AG04450 (cell line): ENCODE data around the gene IL1RN. TPM values are rescaled to one million over a fixed set of nuclear protein-coding genes. Genes with fewer than 3 reads are reported as not detected.
"Not testable (repeated sequence)": the region's sequence is repeated elsewhere in the genome, so short reads cannot be mapped to it uniquely, and the experiment has no call there.

Experiments
- CTCF ChIA-PET: fragments of 300-600, 350-600 bp; formaldehyde crosslinking; extraction: SDS; loops from one replicate; lab custom pipeline; 2022; ENCODE audit warnings: antibody characterized with exemption, inconsistent platforms; lab: Charles Lee
- POLR2A ChIA-PET: fragments of 350-600 bp; formaldehyde crosslinking; extraction: SDS; loops from one replicate; lab custom pipeline; 2021; ENCODE audit warnings: antibody characterized with exemption, inconsistent platforms; lab: Yijun Ruan, JAX
- DNase-seq: peaks from one replicate; pipeline ENCODE4 v3.0.0-alpha.2; 2011; ENCODE audit warnings: low read depth, low spot score
- H3K27ac ChIP-seq: one replicate; pipeline ENCODE4 v1.5.1; 2012; ENCODE audit warnings: low read depth, low read length, control low read depth
- H3K27me3 ChIP-seq: one replicate; pipeline ENCODE4 v1.6.0; 2012; ENCODE audit warnings: low read length; ENCODE audit not compliant: control insufficient read depth, insufficient read depth
- H3K4me3 ChIP-seq: 2 replicates; pipeline ENCODE4 v1.5.1; 2011; ENCODE audit warnings: mild to moderate bottlenecking, low read depth, low read length, control low read depth
- H3K9me3 ChIP-seq: 2 replicates; pipeline ENCODE4 v1.5.1; 2012; ENCODE audit warnings: low read length; ENCODE audit not compliant: control insufficient read depth, insufficient read depth
- CTCF ChIP-seq: IDR thresholded peaks from 2 replicates; pipeline ENCODE4 v1.5.1; 2011; ENCODE audit warnings: low read depth, low read length, control low read depth, inconsistent platforms
- polyA plus RNA-seq: library from polyadenylated mRNA; depleted of rRNA; stranded (reverse); fragments of >200 nt; gene quantifications from 2 replicates; pipeline ENCODE4 v1.2.3, GENCODE V29; 2011

IL1RN gene
- polyA plus RNA-seq, 1 experiment, result not detected

- TF ChIP-seq CTCF, result no peak
- POLR2A ChIA-PET, result no interaction called here
Measured at GRCh38 chr2:113093613-113093977, 33.8 kb upstream of the IL1RN start.

GRCh38 chr2:113096306-113096705 lies 31.1 kb upstream of the IL1RN start:
- CTCF ChIA-PET, H3K4me3 ChIP-seq: not testable (repeated sequence)

More at GRCh38 chr2:113093613-113093977, 33.8 kb upstream of the IL1RN start:
- Histone ChIP-seq H3K27ac (no peak overlapping the region), H3K9me3 (no peaks in the 10 kb centered on the region), H3K4me3 (no peak overlapping the region), H3K27me3 (peaks cover 3% of the 10 kb centered on the region)
- CTCF ChIA-PET, result interaction anchor here (1.0 kb wide), 1 partner anchor 45 kb away, joined by 3 read pairs; no protein-coding TSS in a partner anchor
- DNase-seq, result no peak

GRCh38 chr2:113096842-113097618 lies 30.4 kb upstream of the IL1RN start:
- POLR2A ChIA-PET, H3K4me3 ChIP-seq, CTCF ChIA-PET, H3K27ac ChIP-seq, DNase-seq, H3K27me3 ChIP-seq, H3K9me3 ChIP-seq: not testable (repeated sequence)

More at GRCh38 chr2:113096306-113096705, 31.1 kb upstream of the IL1RN start:
- POLR2A ChIA-PET, DNase-seq, H3K27ac ChIP-seq, H3K27me3 ChIP-seq, H3K9me3 ChIP-seq: not testable (repeated sequence)

GRCh38 chr2:113098041-113098440 lies 29.4 kb upstream of the IL1RN start:
- POLR2A ChIA-PET, result no interaction called here
- DNase-seq, result no peak
- H3K4me3 ChIP-seq, result no peak overlapping the region
- H3K9me3 ChIP-seq, result no peaks in the 10 kb centered on the region; the same call in 1 of the 2 replicates
- CTCF ChIA-PET, result interaction anchor here (0.7 kb wide), 1 partner anchor 18 kb away, joined by 3 read pairs; no protein-coding TSS in a partner anchor
- TF ChIP-seq CTCF, result no peak
- no peaks in the 10 kb centered on the region for H3K27me3 ChIP-seq
- H3K27ac ChIP-seq, result no peak overlapping the region

- ChIA-PET CTCF (interaction anchor here (0.7 kb wide), 1 partner anchor 18 kb away, joined by 3 read pairs; no protein-coding TSS in a partner anchor), POLR2A (no interaction called here)
- Histone ChIP-seq H3K4me3 (no peak overlapping the region), H3K9me3 (no peaks in the 10 kb centered on the region; the same call in 1 of the 2 replicates), H3K27ac (no peak overlapping the region), H3K27me3 (no peaks in the 10 kb centered on the region)
- TF ChIP-seq CTCF, result no peak
- no peak for DNase-seq
Measured at GRCh38 chr2:113098532-113098931, 28.9 kb upstream of the IL1RN start.

GRCh38 chr2:113102133-113102532 lies 25.3 kb upstream of the IL1RN start:
- Histone ChIP-seq H3K4me3 (no peak overlapping the region), H3K9me3 (no peaks in the 10 kb centered on the region; the same call in 1 of the 2 replicates), H3K27me3 (no peaks in the 10 kb centered on the region), H3K27ac (no peak overlapping the region)
- CTCF ChIA-PET, result no interaction called here
- no peak for DNase-seq
- TF ChIP-seq CTCF, result no peak
- POLR2A ChIA-PET, result no interaction called here
